ENCODE results near the gene KNTC1.
A peak's percentile ranks its signal among the peaks of the same experiment; 100 is the strongest.
"Not testable (repeated sequence)": the region's sequence is repeated elsewhere in the genome, so short reads cannot be mapped to it uniquely, and the experiment has no call there.

The KNTC1 gene

GRCh38 chr12:122505419-122506051 is 21.5 kb upstream of the KNTC1 start:
- DNase-seq (ENCODE audit: low spot score) = no peak

GRCh38 chr12:122506393-122506938 is 20.6 kb upstream of the KNTC1 start:
- DNase-seq (ENCODE audit: low spot score) = no peak

- DNase-seq (ENCODE audit: low spot score) = no peak
Observed at GRCh38 chr12:122508163-122508562, 18.9 kb upstream of the KNTC1 start.

GRCh38 chr12:122513028-122513427 is 14.0 kb upstream of the KNTC1 start:
- DNase-seq (ENCODE audit: low spot score) = not testable (repeated sequence)

GRCh38 chr12:122513660-122514059 is 13.4 kb upstream of the KNTC1 start:
- DNase-seq (ENCODE audit: low spot score) = no peak

GRCh38 chr12:122515275-122515674 is 11.8 kb upstream of the KNTC1 start:
- DNase-seq (ENCODE audit: low spot score) = no peak

- no peak for DNase-seq (ENCODE audit: low spot score)
Observed at GRCh38 chr12:122516544-122517361, 10.3 kb upstream of the KNTC1 start.

GRCh38 chr12:122517877-122518276 is 9.2 kb upstream of the KNTC1 start:
- DNase-seq (ENCODE audit: low spot score) = no peak

GRCh38 chr12:122518908-122519307 is 8.1 kb upstream of the KNTC1 start:
- DNase-seq (ENCODE audit: low spot score) = no peak

- DNase-seq (ENCODE audit: low spot score) = no peak
Observed at GRCh38 chr12:122519418-122519817, 7.6 kb upstream of the KNTC1 start.

GRCh38 chr12:122520676-122521075 is 6.4 kb upstream of the KNTC1 start:
- no peak for DNase-seq (ENCODE audit: low spot score)

GRCh38 chr12:122523280-122523679 is 3.8 kb upstream of the KNTC1 start:
- DNase-seq (ENCODE audit: low spot score) = no peak

- no peak for DNase-seq (ENCODE audit: low spot score)
Observed at GRCh38 chr12:122523846-122524718, 3.0 kb upstream of the KNTC1 start.

- peak; percentile 33 for DNase-seq (ENCODE audit: low spot score)
Observed at GRCh38 chr12:122527478-122527944, 462 bp downstream of the KNTC1 start.

- no peak for DNase-seq (ENCODE audit: low spot score)
Observed at GRCh38 chr12:122528582-122528981, 1.5 kb downstream of the KNTC1 start.

- DNase-seq (ENCODE audit: low spot score) = no peak
Observed at GRCh38 chr12:122528992-122529391, 1.9 kb downstream of the KNTC1 start.

GRCh38 chr12:122533856-122534255 is 6.8 kb downstream of the KNTC1 start:
- DNase-seq (ENCODE audit: low spot score) = no peak

- no peak for DNase-seq (ENCODE audit: low spot score)
Observed at GRCh38 chr12:122537021-122537420, 10.0 kb downstream of the KNTC1 start.

- no peak for DNase-seq (ENCODE audit: low spot score)
Observed at GRCh38 chr12:122538496-122538895, 11.4 kb downstream of the KNTC1 start.

- DNase-seq (ENCODE audit: low spot score) = no peak
Observed at GRCh38 chr12:122544537-122544936, 17.5 kb downstream of the KNTC1 start.

- no peak for DNase-seq (ENCODE audit: low spot score)
Observed at GRCh38 chr12:122545855-122546254, 18.8 kb downstream of the KNTC1 start.

GRCh38 chr12:122547330-122547729 is 20.3 kb downstream of the KNTC1 start:
- no peak for DNase-seq (ENCODE audit: low spot score)

Data from putamen (tissue), 1 donor.